Measurements from ENCODE around the gene MYH7.

The MYH7 gene

DNA sequence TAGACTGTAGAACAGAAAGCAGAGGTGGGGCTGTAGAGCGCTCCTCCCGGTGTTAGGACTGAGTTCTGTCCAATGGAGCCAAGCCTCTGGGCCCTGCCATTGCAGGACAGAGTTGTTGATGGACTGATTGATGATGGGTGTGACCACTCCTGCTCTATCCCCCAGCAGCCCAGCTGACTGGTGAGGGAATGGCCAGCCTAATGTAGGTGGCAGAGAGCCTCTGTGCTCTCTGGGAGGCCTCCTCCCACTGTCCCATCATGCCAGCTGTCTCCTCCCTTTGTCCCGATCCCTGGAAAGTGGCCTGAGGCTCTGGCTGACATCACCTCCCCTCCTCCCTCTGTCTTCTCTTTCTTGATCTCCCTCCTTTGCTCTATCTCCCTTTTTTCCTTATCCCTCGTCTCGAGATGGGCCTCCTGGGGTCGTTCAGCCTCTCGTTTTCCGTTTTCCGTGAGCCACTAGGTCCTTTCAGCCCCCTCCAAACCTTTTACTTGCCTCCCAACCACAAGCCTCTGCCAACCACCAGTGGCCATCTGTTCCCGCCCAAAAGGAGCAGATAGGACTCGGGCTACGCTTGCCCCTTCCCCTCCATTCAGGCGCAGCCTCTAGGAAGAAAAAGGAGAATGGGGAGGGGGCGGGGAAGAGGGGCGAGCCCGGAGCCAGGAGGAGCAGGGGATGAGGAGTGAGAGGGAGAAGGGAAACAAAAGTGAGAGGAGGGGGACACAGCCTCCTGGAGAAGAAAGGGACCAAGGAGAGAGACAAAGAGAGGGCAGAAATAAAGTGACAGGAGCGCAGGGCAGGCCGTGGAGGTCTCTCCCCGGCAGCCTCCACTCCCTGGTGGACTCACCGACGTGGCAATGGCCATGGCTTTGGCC lies 71.1 kb downstream of the MYH7 start:
- TF ChIP-seq, protein P1, sequence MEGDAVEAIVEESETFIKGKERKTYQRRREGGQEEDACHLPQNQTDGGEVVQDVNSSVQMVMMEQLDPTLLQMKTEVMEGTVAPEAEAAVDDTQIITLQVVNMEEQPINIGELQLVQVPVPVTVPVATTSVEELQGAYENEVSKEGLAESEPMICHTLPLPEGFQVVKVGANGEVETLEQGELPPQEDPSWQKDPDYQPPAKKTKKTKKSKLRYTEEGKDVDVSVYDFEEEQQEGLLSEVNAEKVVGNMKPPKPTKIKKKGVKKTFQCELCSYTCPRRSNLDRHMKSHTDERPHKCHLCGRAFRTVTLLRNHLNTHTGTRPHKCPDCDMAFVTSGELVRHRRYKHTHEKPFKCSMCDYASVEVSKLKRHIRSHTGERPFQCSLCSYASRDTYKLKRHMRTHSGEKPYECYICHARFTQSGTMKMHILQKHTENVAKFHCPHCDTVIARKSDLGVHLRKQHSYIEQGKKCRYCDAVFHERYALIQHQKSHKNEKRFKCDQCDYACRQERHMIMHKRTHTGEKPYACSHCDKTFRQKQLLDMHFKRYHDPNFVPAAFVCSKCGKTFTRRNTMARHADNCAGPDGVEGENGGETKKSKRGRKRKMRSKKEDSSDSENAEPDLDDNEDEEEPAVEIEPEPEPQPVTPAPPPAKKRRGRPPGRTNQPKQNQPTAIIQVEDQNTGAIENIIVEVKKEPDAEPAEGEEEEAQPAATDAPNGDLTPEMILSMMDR (conservative IDR thresholded peaks at IDR 0.05; ENCODE audit: low read length) = no peak
- peak; percentile 13 for DNase-seq (ENCODE audit: low read depth)
- peak overlapping the region; percentile 66 for H3K4me3 ChIP-seq (ENCODE audit: low read length)

Data from AG10803 (cell line).